HL-60 (cell line): ENCODE results near the gene EMP1.

Source experiments
- DNase-seq, 2 experiments: peaks; one replicate each; pipeline ENCODE4 v3.0.0-alpha.2; 2010 to 2020; ENCODE audit warnings: low read depth in 1 of 2, low spot score in 1 of 2
- H3K27ac ChIP-seq: fragments of 250-450 bp; sonication (Bioruptor Pico); replicated peaks from 2 replicates; pipeline ENCODE4 v1.5.1; 2020; ENCODE audit warnings: mild to moderate bottlenecking, moderate library complexity
- H3K27me3 ChIP-seq: fragments of 250-450 bp; sonication (Bioruptor Pico); 2 replicates; pipeline ENCODE4 v1.5.1; 2021; ENCODE audit warnings: mild to moderate bottlenecking, moderate library complexity; ENCODE audit not compliant: insufficient read depth, poor library complexity, severe bottlenecking
- H3K4me3 ChIP-seq: replicated peaks from 2 replicates; pipeline ENCODE4 v1.5.1; 2011; ENCODE audit warnings: mild to moderate bottlenecking, control low read depth, low read length; ENCODE audit not compliant: insufficient read depth
- GABPA ChIP-seq: IDR thresholded peaks from 2 replicates; pipeline ENCODE4 v1.6.1; 2012; ENCODE audit warnings: low read depth
- POLR2AphosphoS5 ChIP-seq: IDR thresholded peaks from 2 replicates; pipeline ENCODE4 v1.6.1; 2012; ENCODE audit warnings: low read depth
- SPI1 ChIP-seq: IDR thresholded peaks from 2 replicates; pipeline ENCODE4 v1.6.1; 2012; ENCODE audit warnings: low read depth, mild to moderate bottlenecking, borderline replicate concordance
- TF ChIP-seq, protein P1 (sequence below): IDR thresholded peaks from 2 replicates; pipeline ENCODE4 v1.6.1; 2012; ENCODE audit warnings: low read depth; ENCODE audit not compliant: insufficient replicate concordance
- TF ChIP-seq, protein P2 (sequence below): IDR thresholded peaks from one replicate; pipeline ENCODE4 v1.5.1; 2011; ENCODE audit warnings: low read length, control low read depth, inconsistent platforms; ENCODE audit not compliant: insufficient read depth

EMP1 gene

DNA sequence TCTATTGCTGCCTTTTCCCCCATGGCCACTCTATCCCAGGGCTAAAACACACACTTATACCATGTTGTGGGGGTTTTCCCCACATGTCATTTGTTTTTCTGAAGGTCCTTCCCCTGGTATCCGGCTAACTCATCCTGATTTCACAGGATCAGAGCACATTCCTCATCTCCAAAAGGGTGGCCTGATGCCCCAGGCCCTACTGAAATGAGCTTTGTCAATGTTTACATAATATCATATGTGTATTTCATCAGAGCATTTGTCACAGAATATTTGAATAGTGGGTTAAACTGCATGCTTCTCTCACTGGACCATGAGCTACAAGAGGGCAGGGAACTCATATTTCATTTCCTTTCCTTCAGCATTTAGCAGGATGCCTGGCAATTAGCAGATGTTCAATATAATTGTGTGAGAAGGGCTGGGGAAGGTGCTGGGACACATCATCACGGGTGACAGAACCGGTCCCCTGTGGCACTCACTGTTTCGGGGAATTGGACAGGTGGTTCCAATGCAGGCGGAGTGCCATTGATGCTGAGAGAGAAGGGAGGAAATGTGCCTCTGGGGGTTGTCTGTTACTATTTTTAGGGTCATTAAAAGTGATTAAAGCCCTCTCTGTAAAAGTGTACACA lies 26.8 kb downstream of the EMP1 start:
- no peak overlapping the region for H3K4me3 ChIP-seq
- no peaks in the 10 kb centered on the region for H3K27me3 ChIP-seq
- TF ChIP-seq, protein P1, sequence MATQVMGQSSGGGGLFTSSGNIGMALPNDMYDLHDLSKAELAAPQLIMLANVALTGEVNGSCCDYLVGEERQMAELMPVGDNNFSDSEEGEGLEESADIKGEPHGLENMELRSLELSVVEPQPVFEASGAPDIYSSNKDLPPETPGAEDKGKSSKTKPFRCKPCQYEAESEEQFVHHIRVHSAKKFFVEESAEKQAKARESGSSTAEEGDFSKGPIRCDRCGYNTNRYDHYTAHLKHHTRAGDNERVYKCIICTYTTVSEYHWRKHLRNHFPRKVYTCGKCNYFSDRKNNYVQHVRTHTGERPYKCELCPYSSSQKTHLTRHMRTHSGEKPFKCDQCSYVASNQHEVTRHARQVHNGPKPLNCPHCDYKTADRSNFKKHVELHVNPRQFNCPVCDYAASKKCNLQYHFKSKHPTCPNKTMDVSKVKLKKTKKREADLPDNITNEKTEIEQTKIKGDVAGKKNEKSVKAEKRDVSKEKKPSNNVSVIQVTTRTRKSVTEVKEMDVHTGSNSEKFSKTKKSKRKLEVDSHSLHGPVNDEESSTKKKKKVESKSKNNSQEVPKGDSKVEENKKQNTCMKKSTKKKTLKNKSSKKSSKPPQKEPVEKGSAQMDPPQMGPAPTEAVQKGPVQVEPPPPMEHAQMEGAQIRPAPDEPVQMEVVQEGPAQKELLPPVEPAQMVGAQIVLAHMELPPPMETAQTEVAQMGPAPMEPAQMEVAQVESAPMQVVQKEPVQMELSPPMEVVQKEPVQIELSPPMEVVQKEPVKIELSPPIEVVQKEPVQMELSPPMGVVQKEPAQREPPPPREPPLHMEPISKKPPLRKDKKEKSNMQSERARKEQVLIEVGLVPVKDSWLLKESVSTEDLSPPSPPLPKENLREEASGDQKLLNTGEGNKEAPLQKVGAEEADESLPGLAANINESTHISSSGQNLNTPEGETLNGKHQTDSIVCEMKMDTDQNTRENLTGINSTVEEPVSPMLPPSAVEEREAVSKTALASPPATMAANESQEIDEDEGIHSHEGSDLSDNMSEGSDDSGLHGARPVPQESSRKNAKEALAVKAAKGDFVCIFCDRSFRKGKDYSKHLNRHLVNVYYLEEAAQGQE = no peak
- TF ChIP-seq SPI1 = no peak
- no peak overlapping the region for H3K27ac ChIP-seq
- no peak for DNase-seq

DNA sequence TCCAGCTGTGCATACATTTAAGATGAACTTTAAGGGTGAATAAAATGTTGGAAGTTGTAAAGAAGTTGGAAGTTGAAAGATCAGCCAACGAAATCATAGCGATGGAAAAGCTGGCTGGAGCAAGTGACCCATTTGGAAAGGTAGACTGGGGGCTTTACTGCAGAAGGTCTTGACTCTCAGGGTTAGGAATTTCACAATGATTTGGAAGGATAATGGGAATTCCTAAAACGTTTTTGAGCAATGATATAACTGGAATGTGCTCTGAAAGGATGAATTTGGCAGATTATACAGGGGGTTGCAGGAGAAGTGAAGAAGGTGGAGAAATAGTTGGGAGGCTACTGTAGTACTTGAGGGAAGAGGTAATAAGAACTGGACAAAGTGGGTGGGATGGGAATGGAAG lies 27.4 kb downstream of the EMP1 start:
- no peak for DNase-seq
- TF ChIP-seq GABPA (no peak), POLR2AphosphoS5 (no peak), SPI1 (no peak)
- TF ChIP-seq, protein P1 = no peak
- TF ChIP-seq, protein P2, sequence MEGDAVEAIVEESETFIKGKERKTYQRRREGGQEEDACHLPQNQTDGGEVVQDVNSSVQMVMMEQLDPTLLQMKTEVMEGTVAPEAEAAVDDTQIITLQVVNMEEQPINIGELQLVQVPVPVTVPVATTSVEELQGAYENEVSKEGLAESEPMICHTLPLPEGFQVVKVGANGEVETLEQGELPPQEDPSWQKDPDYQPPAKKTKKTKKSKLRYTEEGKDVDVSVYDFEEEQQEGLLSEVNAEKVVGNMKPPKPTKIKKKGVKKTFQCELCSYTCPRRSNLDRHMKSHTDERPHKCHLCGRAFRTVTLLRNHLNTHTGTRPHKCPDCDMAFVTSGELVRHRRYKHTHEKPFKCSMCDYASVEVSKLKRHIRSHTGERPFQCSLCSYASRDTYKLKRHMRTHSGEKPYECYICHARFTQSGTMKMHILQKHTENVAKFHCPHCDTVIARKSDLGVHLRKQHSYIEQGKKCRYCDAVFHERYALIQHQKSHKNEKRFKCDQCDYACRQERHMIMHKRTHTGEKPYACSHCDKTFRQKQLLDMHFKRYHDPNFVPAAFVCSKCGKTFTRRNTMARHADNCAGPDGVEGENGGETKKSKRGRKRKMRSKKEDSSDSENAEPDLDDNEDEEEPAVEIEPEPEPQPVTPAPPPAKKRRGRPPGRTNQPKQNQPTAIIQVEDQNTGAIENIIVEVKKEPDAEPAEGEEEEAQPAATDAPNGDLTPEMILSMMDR = no peak
- Histone ChIP-seq H3K27me3 (no peaks in the 10 kb centered on the region), H3K4me3 (no peak overlapping the region), H3K27ac (no peak overlapping the region)

DNA sequence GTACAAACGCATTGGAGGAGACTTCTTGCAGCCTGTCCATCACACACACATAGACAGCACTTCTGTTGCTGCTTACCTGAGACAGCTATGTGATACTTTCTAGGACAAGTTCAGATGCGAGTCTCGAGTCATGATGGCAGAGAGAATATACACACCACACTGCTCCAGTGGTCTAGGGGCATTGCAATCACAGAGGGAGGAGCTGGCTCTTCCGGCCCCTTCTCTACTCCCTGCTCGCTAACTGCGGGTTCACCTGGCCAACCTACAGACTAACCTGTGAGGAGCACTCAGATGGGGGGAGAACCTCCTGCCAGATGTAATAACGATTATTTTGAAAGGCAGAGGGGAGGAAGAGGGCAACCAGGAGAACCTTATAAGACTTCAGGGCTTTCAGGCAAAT lies 30.7 kb downstream of the EMP1 start:
- TF ChIP-seq, protein P1 = no peak
- no peak for TF ChIP-seq GABPA
- TF ChIP-seq, protein P2 = no peak
- no peak for TF ChIP-seq SPI1
- no peak for TF ChIP-seq POLR2AphosphoS5
- Histone ChIP-seq H3K4me3 (no peak overlapping the region), H3K27me3 (no peaks in the 10 kb centered on the region), H3K27ac (no peak overlapping the region)
- DNase-seq = no peak
